H7 (cell line): ENCODE results near the gene UNC5CL. TPM values are rescaled to one million over a fixed set of nuclear protein-coding genes. Genes with fewer than 3 reads are reported as not detected.
"Not testable (repeated sequence)": the region's sequence is repeated elsewhere in the genome, so short reads cannot be mapped to it uniquely, and the experiment has no call there.

ENCODE experiments used
- DNase-seq: peaks from one replicate; pipeline ENCODE4 v3.0.0; 2012
- H3K27me3 ChIP-seq: 2 replicates; pipeline ENCODE4 v1.6.0; 2011; ENCODE audit warnings: mild to moderate bottlenecking, low read length; ENCODE audit not compliant: control insufficient read depth, insufficient read depth
- H3K36me3 ChIP-seq: replicated peaks from 2 replicates; pipeline ENCODE4 v1.5.1; 2011; ENCODE audit warnings: low read length; ENCODE audit not compliant: control insufficient read depth, insufficient read depth
- H3K4me3 ChIP-seq: 2 replicates; pipeline ENCODE4 v1.5.1; 2011; ENCODE audit warnings: low read depth, mild to moderate bottlenecking, control low read depth, low read length, moderate library complexity; ENCODE audit not compliant: insufficient read depth
- total RNA-seq: library from RNA; depleted of rRNA; stranded (reverse); fragments of >200 nt; shearing (Covaris generic); gene quantifications from 2 replicates; pipeline ENCODE4 v1.2.3, GENCODE V29; 2014

UNC5CL gene
- total RNA-seq, 1 experiment from 2014 or later = 4.2 TPM

- Histone ChIP-seq H3K4me3 (no peak overlapping the region), H3K27me3 (no peaks in the 10 kb centered on the region), H3K36me3 (no peaks in the 10 kb centered on the region)
- DNase-seq = no peak
These were observed 1.7 kb downstream of the UNC5CL start for GRCh38 chr6:41037107-41037900.

- H3K4me3 ChIP-seq = no peak overlapping the region
- H3K36me3 ChIP-seq = no peaks in the 10 kb centered on the region
These were observed 2.4 kb downstream of the UNC5CL start for GRCh38 chr6:41036601-41037000.

GRCh38 chr6:41036186-41036585 is 2.8 kb downstream of the UNC5CL start:
- no peaks in the 10 kb centered on the region for H3K36me3 ChIP-seq
- no peak for DNase-seq
- H3K27me3 ChIP-seq = no peaks in the 10 kb centered on the region
- H3K4me3 ChIP-seq = no peak overlapping the region

More at GRCh38 chr6:41036601-41037000, 2.4 kb downstream of the UNC5CL start:
- H3K27me3 ChIP-seq = no peaks in the 10 kb centered on the region
- no peak for DNase-seq

GRCh38 chr6:41033776-41034175 is 5.2 kb downstream of the UNC5CL start:
- no peaks in the 10 kb centered on the region for H3K27me3 ChIP-seq
- H3K36me3 ChIP-seq = no peaks in the 10 kb centered on the region
- H3K4me3 ChIP-seq = no peak overlapping the region
- no peak for DNase-seq

GRCh38 chr6:41032830-41033229 is 6.2 kb downstream of the UNC5CL start:
- Histone ChIP-seq H3K27me3 (no peaks in the 10 kb centered on the region), H3K36me3 (no peaks in the 10 kb centered on the region), H3K4me3 (no peak overlapping the region)
- no peak for DNase-seq

- DNase-seq = no peak
- Histone ChIP-seq H3K4me3 (peak overlapping the region; percentile 62), H3K36me3 (no peaks in the 10 kb centered on the region), H3K27me3 (no peaks in the 10 kb centered on the region)
These were observed 10.2 kb downstream of the UNC5CL start for GRCh38 chr6:41028561-41029412.

GRCh38 chr6:41027799-41028560 is 11.0 kb downstream of the UNC5CL start:
- H3K36me3 ChIP-seq = no peaks in the 10 kb centered on the region
- no peaks in the 10 kb centered on the region for H3K27me3 ChIP-seq
- peak; percentile 95 for DNase-seq
- peak overlapping the region; percentile 62 for H3K4me3 ChIP-seq

- DNase-seq = no peak
These were observed 11.8 kb downstream of the UNC5CL start for GRCh38 chr6:41027241-41027640.

GRCh38 chr6:41025966-41026530 is 13.0 kb downstream of the UNC5CL start:
- no peak for DNase-seq
- Histone ChIP-seq H3K36me3 (no peaks in the 10 kb centered on the region), H3K4me3 (no peak overlapping the region), H3K27me3 (no peaks in the 10 kb centered on the region)

More at GRCh38 chr6:41027241-41027640, 11.8 kb downstream of the UNC5CL start:
- H3K27me3 ChIP-seq = no peaks in the 10 kb centered on the region
- no peaks in the 10 kb centered on the region for H3K36me3 ChIP-seq
- H3K4me3 ChIP-seq = peak overlapping the region; percentile 62

- no peak for DNase-seq
- Histone ChIP-seq H3K4me3 (no peak overlapping the region), H3K27me3 (no peaks in the 10 kb centered on the region), H3K36me3 (no peaks in the 10 kb centered on the region)
These were observed 15.9 kb downstream of the UNC5CL start for GRCh38 chr6:41023114-41023513.

- H3K4me3 ChIP-seq = no peak overlapping the region
- H3K27me3 ChIP-seq = no peaks in the 10 kb centered on the region
- H3K36me3 ChIP-seq = no peaks in the 10 kb centered on the region
- no peak for DNase-seq
These were observed 16.7 kb downstream of the UNC5CL start for GRCh38 chr6:41022294-41022693.

GRCh38 chr6:41021832-41022231 is 17.2 kb downstream of the UNC5CL start:
- peak; percentile 16 for DNase-seq
- Histone ChIP-seq H3K27me3 (no peaks in the 10 kb centered on the region), H3K4me3 (no peak overlapping the region), H3K36me3 (no peaks in the 10 kb centered on the region)

GRCh38 chr6:41017663-41018062 is 21.4 kb downstream of the UNC5CL start:
- H3K27me3 ChIP-seq = no peaks in the 10 kb centered on the region
- DNase-seq = no peak
- no peaks in the 10 kb centered on the region for H3K36me3 ChIP-seq
- no peak overlapping the region for H3K4me3 ChIP-seq

- not testable (repeated sequence) for H3K27me3 ChIP-seq, H3K4me3 ChIP-seq, DNase-seq, H3K36me3 ChIP-seq
These were observed 23.2 kb downstream of the UNC5CL start for GRCh38 chr6:41015860-41016259.
